ENCODE data around the gene RAB33B.
"Not testable (repeated sequence)": the region's sequence is repeated elsewhere in the genome, so short reads cannot be mapped to it uniquely, and the experiment has no call there.

RAB33B gene

GRCh38 chr4:139454111-139455045 is at the start of gene RAB33B:
TSS of gene RAB33B (plus strand) at chr4:139454121. CDS start at chr4:139454196, 75 bp downstream.
- no peak for DNase-seq

DNA sequence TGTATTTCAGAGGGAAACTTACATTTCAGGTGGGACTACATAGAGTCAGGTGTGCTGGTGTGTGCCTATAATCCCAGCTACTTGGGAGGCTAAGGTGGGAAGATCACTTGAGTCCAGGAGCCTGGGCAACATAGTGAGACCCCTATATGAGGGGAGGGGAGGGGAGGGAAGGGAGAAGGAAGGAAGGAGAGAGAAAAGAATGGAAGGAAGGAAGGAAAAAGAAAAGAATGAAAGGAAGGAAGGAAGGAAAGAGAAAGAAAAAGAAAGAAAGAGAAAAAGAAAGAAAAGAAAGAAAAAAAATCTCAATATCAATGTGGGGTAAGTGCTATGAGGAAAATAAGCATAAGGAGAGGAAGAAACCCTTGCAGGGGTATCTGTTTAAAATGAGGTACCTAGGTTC is 43.6 kb upstream of the RAB33B start:
- no peak for DNase-seq

GRCh38 chr4:139414671-139415210 is 39.2 kb upstream of the RAB33B start:
- DNase-seq, result not testable (repeated sequence)

DNA sequence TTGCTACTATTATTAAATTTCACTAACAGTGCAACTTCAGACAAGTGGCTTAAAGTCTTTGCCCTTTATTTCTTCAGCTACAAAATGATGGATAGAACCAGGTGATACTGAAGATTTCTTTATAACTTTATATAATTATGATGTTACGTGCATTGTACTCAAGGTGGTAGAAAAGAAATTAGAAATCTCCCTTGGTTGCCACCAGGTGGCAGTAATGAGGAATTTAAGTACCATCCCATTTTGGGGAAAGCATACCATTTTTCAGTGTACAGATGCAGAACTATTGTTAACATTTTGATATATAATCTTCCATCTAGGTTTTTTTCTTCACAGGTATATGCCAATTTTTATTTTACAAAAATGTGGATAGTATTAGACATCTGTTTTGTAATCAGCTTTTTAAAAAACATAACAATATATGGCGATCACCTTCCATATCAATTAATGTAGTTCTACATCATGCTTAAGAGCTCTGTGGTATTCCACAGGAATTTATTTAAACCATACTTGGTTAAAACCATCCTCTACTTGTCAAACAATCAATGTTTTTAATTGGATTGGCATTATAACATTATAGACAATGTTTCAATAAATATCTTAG is 37.7 kb upstream of the RAB33B start:
- no peak for DNase-seq

DNA sequence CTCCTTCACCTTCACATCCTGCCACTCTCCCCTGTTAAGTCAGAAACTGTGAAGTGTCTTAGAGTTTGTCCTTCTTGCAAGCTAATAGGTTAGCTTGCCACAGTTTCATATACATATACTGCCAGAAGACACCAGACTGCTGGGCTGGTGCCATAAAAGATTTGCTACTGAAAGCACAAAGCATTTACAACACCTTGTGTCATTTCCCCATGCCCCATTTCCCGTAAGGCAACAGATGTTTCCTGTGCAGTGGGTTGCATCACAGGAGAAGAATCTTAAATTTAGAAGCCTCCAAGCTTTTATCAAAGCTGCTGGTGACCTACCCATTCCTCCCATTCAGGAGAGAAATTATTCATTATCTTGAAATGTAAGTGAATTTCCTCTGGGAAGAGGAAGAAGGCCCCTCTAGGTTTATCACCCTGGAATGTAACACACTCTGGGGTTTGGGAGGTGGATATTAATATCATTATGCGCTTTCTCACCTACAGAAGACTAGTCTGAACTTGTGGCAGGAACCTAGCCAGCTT is 34.5 kb upstream of the RAB33B start:
- peak; percentile 44 for DNase-seq

DNA sequence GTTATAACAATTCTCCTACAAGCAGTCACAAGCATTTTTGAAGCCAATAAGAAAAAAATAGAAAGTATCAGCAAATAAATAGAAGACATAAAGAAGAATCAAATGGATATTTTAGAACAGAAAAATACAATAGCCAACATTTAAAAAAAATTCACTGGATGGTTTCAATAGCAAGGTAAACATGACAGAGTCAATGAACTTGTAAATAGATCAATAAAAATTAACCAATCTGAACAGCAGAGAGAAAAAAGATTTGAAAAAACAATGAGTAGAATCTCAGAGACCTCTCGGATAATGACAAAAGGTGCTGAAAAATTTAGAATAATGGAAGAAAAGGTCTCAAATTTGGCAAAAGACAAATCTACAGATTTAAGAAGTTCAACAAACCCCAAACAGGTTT is 33.3 kb upstream of the RAB33B start:
- DNase-seq, result no peak

DNA sequence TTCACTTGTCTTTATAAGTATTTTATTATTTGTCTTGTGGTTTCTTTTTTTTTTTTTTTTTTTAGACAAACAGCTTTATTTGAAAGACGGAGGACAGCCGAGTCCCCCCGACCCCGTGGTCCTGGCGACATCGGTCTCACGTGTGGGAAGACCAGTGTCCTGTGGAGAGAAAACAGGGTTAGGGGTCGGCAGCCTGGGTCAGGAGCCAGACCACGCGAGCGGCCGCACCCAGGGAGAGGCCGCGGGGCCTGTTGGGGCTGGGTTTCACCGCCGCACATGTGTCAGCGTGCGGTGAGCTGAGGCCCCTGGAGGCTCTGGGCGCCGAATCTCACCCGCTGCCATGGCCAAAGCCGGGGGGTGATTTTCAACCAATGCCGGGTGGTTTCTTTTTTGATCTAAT is 17.8 kb upstream of the RAB33B start:
- no peak for DNase-seq

GRCh38 chr4:139438141-139438540 is 15.8 kb upstream of the RAB33B start:
- no peak for DNase-seq

DNA sequence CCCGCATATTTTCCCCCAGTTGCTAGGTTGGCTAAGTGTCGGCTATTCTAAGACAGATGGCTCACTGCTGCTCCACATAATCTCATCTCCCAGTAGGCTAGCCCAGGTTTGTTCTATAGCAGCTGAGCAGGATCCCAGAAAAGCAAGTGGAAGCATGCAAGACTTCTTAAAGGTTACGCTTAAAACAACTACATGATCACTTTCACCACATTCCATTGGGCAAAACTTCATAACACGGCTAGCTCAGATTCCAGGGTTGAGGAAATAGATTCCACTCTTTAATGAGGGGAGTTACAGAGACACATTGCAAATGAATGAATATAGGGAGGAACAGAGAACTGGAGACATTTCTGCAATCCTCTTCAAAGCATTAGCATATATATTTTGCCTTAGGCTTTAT is 12.9 kb upstream of the RAB33B start:
- DNase-seq, result no peak

- DNase-seq, result no peak
Observed at GRCh38 chr4:139443661-139444060, 10.3 kb upstream of the RAB33B start.

- DNase-seq, result not testable (repeated sequence)
Observed at GRCh38 chr4:139444881-139445280, 9.0 kb upstream of the RAB33B start.

GRCh38 chr4:139447078-139447477 is 6.8 kb upstream of the RAB33B start:
- DNase-seq, result not testable (repeated sequence)

DNA sequence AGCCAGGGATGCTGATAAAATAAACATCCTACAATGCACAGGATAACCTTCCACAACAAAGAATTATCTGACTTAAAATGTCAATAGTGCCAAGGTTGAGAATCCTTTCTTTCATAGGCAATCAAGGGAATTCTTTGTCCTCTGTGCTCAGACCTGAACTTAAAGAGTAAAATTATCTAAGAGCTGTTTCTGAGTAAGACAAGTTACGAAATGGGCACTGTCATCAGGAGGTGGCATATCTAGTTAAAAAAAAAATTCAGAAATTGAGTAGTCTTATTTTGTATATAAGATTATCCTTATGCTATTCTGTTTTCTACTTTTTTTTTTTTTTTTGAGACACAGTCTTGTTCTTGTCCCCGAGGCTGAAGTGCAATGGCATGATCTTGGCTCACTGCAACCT is 3.3 kb upstream of the RAB33B start:
- no peak for DNase-seq

DNA sequence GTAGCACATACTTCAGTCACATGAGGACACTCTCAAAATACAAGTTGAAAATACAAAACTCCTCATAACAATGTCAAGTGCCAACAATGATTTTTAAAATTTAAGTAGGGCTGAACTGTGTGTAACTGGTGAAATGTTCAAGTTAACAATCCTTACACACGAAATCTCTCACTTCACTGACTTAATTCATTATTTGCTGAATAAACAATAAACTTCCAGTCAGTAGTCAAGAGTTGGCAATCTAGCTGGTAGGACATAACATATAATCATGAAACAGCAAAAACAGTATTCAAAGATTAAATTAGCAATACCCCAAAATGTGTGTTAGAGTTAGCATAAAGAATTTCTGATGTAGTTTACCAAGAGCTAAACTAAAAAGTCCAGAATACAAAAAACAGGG is 1.9 kb upstream of the RAB33B start:
- no peak for DNase-seq

GRCh38 chr4:139453041-139453370 is 915 bp upstream of the RAB33B start:
- DNase-seq, result peak; percentile 72

- peak; percentile 96 for DNase-seq
Observed at GRCh38 chr4:139453371-139454110, 380 bp upstream of the RAB33B start.

- no peak for DNase-seq
Observed at GRCh38 chr4:139455126-139455538, 1.2 kb downstream of the RAB33B start.

GRCh38 chr4:139457318-139457717 is 3.4 kb downstream of the RAB33B start:
- DNase-seq, result no peak

DNA sequence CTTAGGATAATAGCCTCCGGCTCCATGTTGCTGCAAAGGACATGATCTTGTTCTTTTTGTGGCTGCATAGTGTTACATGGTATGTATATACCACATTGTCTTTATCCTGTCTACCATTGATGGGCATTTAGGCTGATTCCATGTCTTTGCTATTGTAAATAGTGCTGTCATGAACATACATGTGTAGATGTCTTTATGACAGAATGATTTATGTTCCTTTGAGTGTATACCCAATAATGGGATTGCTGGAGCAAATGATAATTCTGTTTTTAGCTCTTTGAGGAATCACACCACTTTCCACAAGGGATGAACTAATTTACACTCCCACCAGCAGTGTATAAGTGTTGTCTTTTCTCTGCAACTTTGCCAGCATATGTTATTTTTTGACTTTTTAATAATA is 4.6 kb downstream of the RAB33B start:
- DNase-seq, result no peak

- no peak for DNase-seq
Observed at GRCh38 chr4:139458999-139459398, 5.1 kb downstream of the RAB33B start.

- no peak for DNase-seq
Observed at GRCh38 chr4:139460565-139460964, 6.6 kb downstream of the RAB33B start.

- DNase-seq, result no peak
Observed at GRCh38 chr4:139461022-139461628, 7.2 kb downstream of the RAB33B start.

GRCh38 chr4:139464512-139464911 is 10.6 kb downstream of the RAB33B start:
- DNase-seq, result not testable (repeated sequence)

Measured in NK-92 treated with Interleukin-12 subunit alpha and Interleukin-12 subunit beta, amount 100 ng/mL, for 24 hours (cell line).